ENCODE measurements around the gene PHF19. TPM values are rescaled to one million over a fixed set of nuclear protein-coding genes. Genes with fewer than 3 reads are reported as not detected.

Gene PHF19
- total RNA-seq, 1 donor from 2014 or later, result 44.9 TPM

GRCh38 chr9:120854596-120855327, 22.2 kb downstream of the PHF19 start:
- Histone ChIP-seq H3K4me3 (no peak overlapping the region), H3K27me3 (no peaks in the 10 kb centered on the region), H3K27ac (no peak overlapping the region), H3K4me1 (no peaks in the 10 kb centered on the region), H3K9me3 (no peaks in the 10 kb centered on the region), H3K36me3 (peaks cover 0 to 13% of the 10 kb centered on the region in 2 donors)
- no peak for TF ChIP-seq POLR2AphosphoS5 (IDR thresholded peaks at IDR 0.05; ENCODE audit: insufficient read depth in 1 of 2, low read depth in 1 of 2)
- TF ChIP-seq CTCF (IDR thresholded peaks at IDR 0.05), result no peak
- no peak for TF ChIP-seq POLR2A (IDR thresholded peaks at IDR 0.05)
- no peak for DNase-seq (ENCODE audit: extremely low spot score in 2 of 2)
- intact Hi-C loops (cut with DNase I), result no loop called here

- H3K36me3 ChIP-seq, result peaks cover 0 to 6% of the 10 kb centered on the region in 2 donors
- no peak overlapping the region for H3K27ac ChIP-seq
- no peak overlapping the region for H3K4me3 ChIP-seq
- TF ChIP-seq POLR2A (IDR thresholded peaks at IDR 0.05), result no peak
- no peak for TF ChIP-seq CTCF (IDR thresholded peaks at IDR 0.05)
- no peaks in the 10 kb centered on the region for H3K27me3 ChIP-seq
- no peaks in the 10 kb centered on the region for H3K9me3 ChIP-seq
- intact Hi-C loops (cut with DNase I), result no loop called here
- DNase-seq (ENCODE audit: extremely low spot score in 2 of 2), result no peak
- H3K4me1 ChIP-seq, result no peaks in the 10 kb centered on the region
These were observed 23.8 kb downstream of the PHF19 start for GRCh38 chr9:120853198-120853597.

- Histone ChIP-seq H3K9me3 (no peaks in the 10 kb centered on the region), H3K36me3 (no peaks in the 10 kb centered on the region), H3K4me1 (no peaks in the 10 kb centered on the region), H3K27ac (no peak overlapping the region), H3K27me3 (no peaks in the 10 kb centered on the region), H3K4me3 (no peak overlapping the region)
- no peak for DNase-seq (ENCODE audit: extremely low spot score in 2 of 2)
- no peak for TF ChIP-seq POLR2A (IDR thresholded peaks at IDR 0.05)
- TF ChIP-seq CTCF (IDR thresholded peaks at IDR 0.05), result no peak
- TF ChIP-seq POLR2AphosphoS5 (IDR thresholded peaks at IDR 0.05; ENCODE audit: insufficient read depth in 1 of 2, low read depth in 1 of 2), result no peak
- intact Hi-C loops (cut with DNase I), result no loop called here
These were observed 24.6 kb downstream of the PHF19 start for GRCh38 chr9:120852240-120853010.

- Histone ChIP-seq H3K9me3 (no peaks in the 10 kb centered on the region), H3K4me3 (no peak overlapping the region), H3K27me3 (no peaks in the 10 kb centered on the region), H3K36me3 (no peaks in the 10 kb centered on the region), H3K27ac (no peak overlapping the region), H3K4me1 (no peaks in the 10 kb centered on the region)
- no peak for DNase-seq (ENCODE audit: extremely low spot score in 2 of 2)
- intact Hi-C loops (cut with DNase I), result no loop called here
- TF ChIP-seq POLR2AphosphoS5 (IDR thresholded peaks at IDR 0.05; ENCODE audit: insufficient read depth in 1 of 2, low read depth in 1 of 2) (no peak), CTCF (IDR thresholded peaks at IDR 0.05) (no peak), POLR2A (IDR thresholded peaks at IDR 0.05) (no peak)
These were observed 25.5 kb downstream of the PHF19 start for GRCh38 chr9:120851449-120851848.

- intact Hi-C loops (cut with DNase I), result no loop called here
- no peak for DNase-seq (ENCODE audit: extremely low spot score in 2 of 2)
- TF ChIP-seq CTCF (IDR thresholded peaks at IDR 0.05) (no peak), POLR2AphosphoS5 (IDR thresholded peaks at IDR 0.05; ENCODE audit: insufficient read depth in 1 of 2, low read depth in 1 of 2) (no peak), POLR2A (IDR thresholded peaks at IDR 0.05) (no peak)
- H3K27me3 ChIP-seq, result no peaks in the 10 kb centered on the region
- H3K36me3 ChIP-seq, result no peaks in the 10 kb centered on the region
- no peak overlapping the region for H3K4me3 ChIP-seq
- H3K9me3 ChIP-seq, result no peaks in the 10 kb centered on the region
- no peaks in the 10 kb centered on the region for H3K4me1 ChIP-seq
- no peak overlapping the region for H3K27ac ChIP-seq
These were observed 26.7 kb downstream of the PHF19 start for GRCh38 chr9:120850315-120850714.
